CD4-positive, alpha-beta T cell treated with Interleukin-4 for 1 hour (primary cell): ENCODE data around the gene FCRL4.
"Not testable (repeated sequence)": the region's sequence is repeated elsewhere in the genome, so short reads cannot be mapped to it uniquely, and the experiment has no call there.

Source experiments
- DNase-seq, 2 donors: peaks; one replicate each; pipeline ENCODE4 v3.0.0-alpha.2; 2020 to 2022

The FCRL4 gene

DNA sequence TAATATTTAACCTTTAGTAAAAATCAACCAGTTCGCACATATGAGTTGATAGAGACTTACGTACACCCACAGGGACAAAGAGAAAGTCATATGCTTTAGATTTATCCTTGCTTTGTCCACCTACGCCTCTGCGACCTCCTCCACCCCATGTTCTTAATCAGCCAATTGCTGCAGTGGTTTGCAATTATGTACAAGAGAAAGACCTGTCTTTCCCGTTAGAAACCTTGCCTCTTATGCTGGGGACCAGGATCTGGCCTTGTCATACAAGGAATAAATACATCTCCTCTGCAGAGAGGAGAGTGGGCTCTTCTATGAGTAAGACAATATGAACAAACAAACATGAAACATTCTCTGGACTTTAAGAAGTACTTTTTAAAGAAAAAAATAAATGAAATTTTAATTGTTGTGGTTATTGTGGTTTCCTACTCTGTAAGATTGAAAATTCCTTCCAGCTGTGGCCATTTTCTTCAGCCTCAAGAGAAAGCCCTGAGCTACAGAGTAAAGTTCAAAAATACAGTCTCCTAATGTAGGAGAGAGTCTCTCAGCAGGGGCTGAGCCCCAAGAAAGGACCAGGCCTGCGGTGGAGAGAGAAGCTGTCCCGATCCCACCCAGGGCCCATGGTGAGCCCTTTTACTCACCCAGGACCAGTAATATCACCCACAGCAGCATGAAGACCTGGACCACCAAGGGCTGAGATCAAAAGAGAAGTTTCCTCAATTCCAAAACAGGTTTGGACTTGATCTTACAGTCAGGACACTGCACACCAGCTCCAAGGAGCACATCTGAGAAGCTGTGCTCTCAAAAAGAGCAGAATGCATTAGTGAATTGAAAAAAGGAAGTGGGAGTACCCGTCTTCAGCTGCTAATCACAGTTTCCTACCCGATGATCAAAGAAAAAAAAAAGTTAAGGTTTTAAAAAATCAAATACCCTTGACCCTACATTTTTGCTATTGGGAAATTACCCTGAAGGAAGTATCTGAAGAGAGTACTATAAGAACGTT is 45.9 kb downstream of the FCRL4 start, which contains the start of gene FCRL5:
Gene FCRL5 (minus strand): TSS at position 822 of the 1,000 bp plus-strand sequence. CDS start 153 bp downstream, at position 669.
- no peak for DNase-seq

DNA sequence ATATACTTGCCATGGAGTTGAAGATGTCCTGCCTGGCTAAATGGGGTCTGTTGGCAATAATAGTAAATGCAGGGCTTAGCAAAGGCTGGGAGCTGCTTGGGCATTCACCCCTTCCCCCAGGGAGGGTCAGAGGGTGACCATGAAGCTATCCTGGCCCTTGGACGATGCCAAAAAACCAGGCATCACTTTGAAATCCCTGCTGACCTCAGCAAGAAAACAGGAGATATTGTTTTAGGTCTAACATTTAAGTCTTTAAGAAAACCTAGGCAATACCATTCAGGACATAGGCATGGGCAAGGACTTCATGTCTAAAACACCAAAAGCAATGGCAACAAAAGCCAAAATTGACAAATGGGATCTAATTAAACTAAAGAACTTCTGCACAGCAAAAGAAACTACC is 49.8 kb downstream of the FCRL4 start:
- DNase-seq: not testable (repeated sequence)

DNA sequence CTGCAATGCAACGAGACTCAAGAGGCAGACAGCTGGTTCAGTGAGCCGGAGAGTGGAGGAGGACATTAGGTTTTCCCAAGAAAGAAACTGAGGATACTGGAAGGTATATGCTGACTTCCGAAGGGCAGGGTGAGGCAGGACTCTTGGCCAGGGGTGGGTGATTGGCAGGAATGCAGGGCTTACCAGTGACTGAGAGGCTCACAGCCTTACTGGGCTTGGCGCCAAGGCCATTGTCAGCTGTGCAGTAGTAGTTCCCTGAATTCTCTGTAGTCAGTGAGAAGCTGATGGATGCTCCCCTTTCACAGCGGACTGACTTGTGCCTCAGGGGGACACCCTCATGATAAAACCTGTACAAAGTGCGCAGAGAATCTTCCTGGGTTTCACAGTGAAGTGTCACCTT is 55.2 kb downstream of the FCRL4 start:
- DNase-seq: no peak

DNA sequence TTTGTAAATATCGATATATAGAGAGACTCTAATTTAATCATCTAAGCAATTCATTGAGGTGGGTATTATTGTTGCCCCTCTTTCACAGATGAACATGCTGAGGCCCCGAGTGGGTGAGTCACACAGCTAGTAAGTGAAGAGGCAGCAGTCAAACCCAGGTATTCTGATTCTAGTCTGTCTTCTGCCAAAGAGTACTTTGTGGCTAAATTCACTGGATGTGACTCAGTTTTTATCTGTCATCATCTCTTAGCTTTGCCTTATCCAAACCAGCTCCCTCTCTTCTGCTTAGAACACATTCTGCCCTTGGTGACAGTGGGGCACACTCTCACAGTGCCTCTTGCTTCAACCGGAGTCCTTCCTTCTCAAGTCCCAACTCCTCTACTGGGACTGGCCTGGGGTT is 57.0 kb downstream of the FCRL4 start:
- no peak for DNase-seq

DNA sequence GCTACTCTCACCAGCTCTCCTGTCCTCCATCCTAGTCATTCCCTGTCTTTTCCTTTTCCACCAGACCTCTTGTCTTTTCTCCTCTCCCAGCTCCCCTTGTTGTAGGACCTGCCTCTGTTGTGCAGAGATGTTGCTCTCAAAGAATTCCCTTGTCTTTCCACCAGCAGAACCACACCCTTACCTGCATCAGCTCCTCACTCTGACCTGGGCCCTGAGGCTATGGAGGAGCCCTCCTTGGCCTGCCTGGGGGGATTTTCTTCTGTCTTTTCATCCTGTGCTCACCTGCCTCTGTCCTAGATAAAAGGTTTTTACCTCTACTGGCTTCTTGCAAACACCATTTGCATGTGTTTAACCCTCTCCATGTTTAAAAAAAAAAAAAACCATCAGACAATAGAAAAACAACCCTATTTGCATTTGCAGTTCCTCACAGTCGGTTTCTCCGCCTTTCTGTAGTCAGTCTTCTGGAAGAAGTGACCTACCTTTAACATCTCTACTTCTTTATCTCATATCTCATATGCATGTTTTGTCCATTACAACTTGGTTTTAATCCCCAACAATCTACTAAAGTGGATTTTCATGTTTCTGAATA is 57.6 kb downstream of the FCRL4 start:
- no peak for DNase-seq

DNA sequence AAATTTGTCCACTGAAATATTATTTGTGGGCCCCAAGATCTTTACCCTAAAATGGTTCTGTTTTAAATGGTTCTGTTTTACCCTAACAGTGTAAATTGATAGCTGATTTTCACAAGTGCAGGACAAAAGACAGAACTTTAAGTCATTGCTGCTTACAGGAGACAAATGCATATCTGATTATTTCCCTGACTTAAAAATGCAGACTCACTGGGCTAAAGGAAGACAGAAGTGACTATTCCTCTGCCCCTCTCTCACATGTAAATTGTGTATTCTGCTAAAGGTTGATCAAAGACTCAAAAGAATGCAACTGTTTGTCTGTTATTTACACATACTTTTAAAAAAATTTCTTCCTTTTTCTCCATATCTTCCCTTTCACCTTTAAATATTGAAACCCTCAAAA is 58.3 kb downstream of the FCRL4 start:
- no peak for DNase-seq

DNA sequence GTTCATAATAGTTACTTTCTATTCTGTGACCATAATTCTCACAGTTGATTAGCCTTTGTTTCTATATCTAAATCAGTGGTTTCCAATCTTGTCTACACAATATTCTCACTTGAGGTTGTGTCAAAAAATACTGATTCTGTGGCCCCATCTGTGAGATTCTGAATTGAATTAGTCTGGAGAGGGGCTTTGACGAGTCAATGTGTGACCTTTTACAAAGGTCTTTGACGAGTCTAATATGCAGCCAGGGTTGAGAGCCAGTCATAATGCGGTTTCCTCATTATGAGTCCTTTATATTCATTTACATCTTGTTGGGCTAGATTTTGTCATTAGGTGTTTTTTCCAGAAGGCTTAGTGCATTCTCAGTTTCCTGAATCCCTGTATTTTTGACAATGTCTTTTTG is 65.3 kb downstream of the FCRL4 start:
- no peak for DNase-seq

DNA sequence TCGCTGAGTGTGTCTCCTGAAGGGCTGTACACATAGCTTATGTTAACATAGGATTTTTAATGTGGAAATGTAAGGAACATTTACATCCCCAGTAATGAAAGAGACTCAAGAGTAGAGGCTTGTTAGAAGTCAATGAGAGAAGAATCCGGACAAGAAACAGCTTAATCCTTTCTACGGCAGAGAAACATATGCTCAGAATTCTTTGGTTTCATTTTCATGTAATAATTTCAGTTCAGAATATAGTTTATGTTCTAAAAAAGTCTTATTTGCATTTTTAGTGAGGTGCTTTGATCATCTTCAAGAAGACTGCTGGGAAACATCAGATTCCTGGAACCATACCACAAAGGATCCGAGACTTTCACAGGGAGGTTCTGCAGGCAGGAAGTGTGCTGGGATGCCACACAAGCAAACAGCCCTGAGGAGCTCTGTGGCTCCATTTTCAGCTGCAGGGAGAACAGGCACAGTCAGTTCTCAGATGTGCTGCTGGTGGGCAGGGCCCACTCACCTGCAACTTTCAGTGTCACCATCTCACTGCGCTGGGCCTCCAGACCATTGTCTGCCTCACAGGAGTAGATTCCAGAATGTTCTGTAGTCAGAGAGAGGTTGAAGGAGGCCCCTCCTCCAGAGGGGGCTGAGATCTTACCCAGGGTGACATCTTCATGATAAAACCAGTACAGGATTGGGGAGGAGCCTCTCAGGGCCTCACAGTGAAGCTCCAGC is 74.0 kb downstream of the FCRL4 start:
- no peak for DNase-seq
